ENCODE results near the gene ADGRL1. TPM values are rescaled to one million over a fixed set of nuclear protein-coding genes. Genes with fewer than 3 reads are reported as not detected.

The ADGRL1 gene
- total RNA-seq, 2 experiments from 2014 or later: 22.2 to 23.9 TPM

GRCh38 chr19:14111486-14111885 lies 94.5 kb downstream of the ADGRL1 start:
- Mint-ChIP-seq H3K4me3 (no peak overlapping the region), H3K9me3 (no peaks in the 10 kb centered on the region), H3K27ac (no peak overlapping the region), H3K27me3 (no peaks in the 10 kb centered on the region), H3K36me3 (ENCODE audit: low read depth) (peaks cover 4% of the 10 kb centered on the region), H3K4me1 (ENCODE audit: low read depth) (peaks cover 49% of the 10 kb centered on the region)
- intact Hi-C loops (cut with DNase I, micrococcal nuclease): no loop called here
- peaks cover 7% of the 10 kb centered on the region for H3K36me3 ChIP-seq (ENCODE audit: insufficient read depth, low read length)
- H3K27me3 ChIP-seq (ENCODE audit: control insufficient read depth in 1 of 2, insufficient read depth in 2 of 2, low read length in 2 of 2): no peaks in the 10 kb centered on the region
- ChIA-PET POLR2A (no interaction called here), CTCF (interaction anchor here (1.1 kb wide), 1 partner anchor 237 kb away, joined by 3 read pairs; no protein-coding TSS in a partner anchor)
- H3K4me1 ChIP-seq (ENCODE audit: insufficient read depth, low read length): peaks cover 55% of the 10 kb centered on the region
- ATAC-seq (ENCODE audit: poor library complexity) (no peak), DNase-seq (no peak)
- H3K4me3 ChIP-seq (ENCODE audit: low read length): no peak overlapping the region
- no peak for TF ChIP-seq CTCF (IDR thresholded peaks at IDR 0.05)
- H3K27ac ChIP-seq (ENCODE audit: low read depth in 1 of 2, low read length in 2 of 2): no peak overlapping the region
- no peaks in the 10 kb centered on the region for H3K9me3 ChIP-seq (ENCODE audit: control insufficient read depth in 1 of 2, insufficient read depth in 1 of 2, low read length in 2 of 2)

GRCh38 chr19:14110650-14111049 lies 95.3 kb downstream of the ADGRL1 start:
- H3K4me1 Mint-ChIP-seq (ENCODE audit: low read depth): peaks cover 40% of the 10 kb centered on the region
- ATAC-seq (ENCODE audit: poor library complexity) (no peak), DNase-seq (no peak)
- H3K9me3 Mint-ChIP-seq: no peaks in the 10 kb centered on the region
- H3K4me3 ChIP-seq (ENCODE audit: low read length): no peak overlapping the region
- no peaks in the 10 kb centered on the region for H3K9me3 ChIP-seq (ENCODE audit: control insufficient read depth in 1 of 2, insufficient read depth in 1 of 2, low read length in 2 of 2)
- TF ChIP-seq CTCF (IDR thresholded peaks at IDR 0.05): no peak
- no peaks in the 10 kb centered on the region for H3K27me3 Mint-ChIP-seq
- H3K36me3 Mint-ChIP-seq (ENCODE audit: low read depth): peaks cover 4% of the 10 kb centered on the region
- no peaks in the 10 kb centered on the region for H3K27me3 ChIP-seq (ENCODE audit: control insufficient read depth in 1 of 2, insufficient read depth in 2 of 2, low read length in 2 of 2)
- intact Hi-C loops (cut with DNase I, micrococcal nuclease): no loop called here
- POLR2A ChIA-PET: no interaction called here
- H3K4me3 Mint-ChIP-seq: no peak overlapping the region
- CTCF ChIA-PET: interaction anchor here (1.1 kb wide), 1 partner anchor 238 kb away, joined by 3 read pairs; no protein-coding TSS in a partner anchor
- H3K27ac ChIP-seq (ENCODE audit: low read depth in 1 of 2, low read length in 2 of 2): no peak overlapping the region
- H3K4me1 ChIP-seq (ENCODE audit: insufficient read depth, low read length): peaks cover 47% of the 10 kb centered on the region
- H3K27ac Mint-ChIP-seq: peak overlapping the region; percentile 33
- H3K36me3 ChIP-seq (ENCODE audit: insufficient read depth, low read length): peaks cover 13% of the 10 kb centered on the region

- ATAC-seq (ENCODE audit: poor library complexity): no peak
- Mint-ChIP-seq H3K36me3 (ENCODE audit: low read depth) (peaks cover 12% of the 10 kb centered on the region), H3K27ac (no peak overlapping the region), H3K27me3 (no peaks in the 10 kb centered on the region), H3K9me3 (no peaks in the 10 kb centered on the region), H3K4me3 (no peak overlapping the region), H3K4me1 (ENCODE audit: low read depth) (peaks cover 15% of the 10 kb centered on the region)
- H3K27me3 ChIP-seq (ENCODE audit: control insufficient read depth in 1 of 2, insufficient read depth in 2 of 2, low read length in 2 of 2): no peaks in the 10 kb centered on the region
- no peak overlapping the region for H3K4me3 ChIP-seq (ENCODE audit: low read length)
- intact Hi-C loops (cut with DNase I, micrococcal nuclease): no loop called here
- H3K9me3 ChIP-seq (ENCODE audit: control insufficient read depth in 1 of 2, insufficient read depth in 1 of 2, low read length in 2 of 2): no peaks in the 10 kb centered on the region
- H3K36me3 ChIP-seq (ENCODE audit: insufficient read depth, low read length): peaks cover 24% of the 10 kb centered on the region
- DNase-seq: no peak
- no peak for TF ChIP-seq CTCF (IDR thresholded peaks at IDR 0.05)
- POLR2A ChIA-PET: no interaction called here
- CTCF ChIA-PET: no interaction called here
- peaks cover 19% of the 10 kb centered on the region for H3K4me1 ChIP-seq (ENCODE audit: insufficient read depth, low read length)
- H3K27ac ChIP-seq (ENCODE audit: low read depth in 1 of 2, low read length in 2 of 2): no peak overlapping the region
Observed at GRCh38 chr19:14107581-14108461, 98.1 kb downstream of the ADGRL1 start.

Data from CD4-positive, alpha-beta T cell (primary cell).